Ovary (tissue), 3 donors: ENCODE measurements around the gene PYGL.

ENCODE experiments used
- CTCF ChIP-seq, 3 donors: fragments of 450-650 bp in 2 of 3; fragments of 200-600 bp in 1 of 3; IDR thresholded peaks; one replicate each; pipeline versions ENCODE4 v1.5.1 to v1.8.0; 2016 to 2022; ENCODE audit warnings: antibody characterized with exemption in 3 of 3, mild to moderate bottlenecking in 1 of 3
- POLR2A ChIP-seq: fragments of 450-650 bp; IDR thresholded peaks from one replicate; pipeline ENCODE4 v1.6.1; 2017; ENCODE audit warnings: antibody characterized with exemption, mild to moderate bottlenecking, moderate library complexity
- donor health status: DM: no; HTN: no; CAD: no.

GRCh38 chr14:50948205-50948604 is 3.9 kb upstream of the PYGL start:
- TF ChIP-seq CTCF (IDR thresholded peaks at IDR 0.05) (no peak), POLR2A (no peak)
